SU-DHL-6 (cell line): ENCODE measurements around the gene DPP10.

Experiments
- H2AFZ ChIP-seq: fragments of 200-600 bp; sonication (generic); 2 replicates; pipeline ENCODE4 v1.6.1; 2014; ENCODE audit warnings: low read depth, mild to moderate bottlenecking, moderate library complexity, mixed read lengths, antibody characterized with exemption, low read length; ENCODE audit not compliant: severe bottlenecking
- H3F3A ChIP-seq: fragments of 200-600 bp; shearing (Covaris generic); 2 replicates; pipeline ENCODE4 v1.6.0; 2016; ENCODE audit warnings: antibody characterized with exemption, mild to moderate bottlenecking; ENCODE audit not compliant: insufficient read depth
- H3K27ac ChIP-seq: fragments of 200-600 bp; sonication (generic); 2 replicates; pipeline ENCODE4 v1.5.1; 2016; ENCODE audit warnings: low read depth, mild to moderate bottlenecking, low read length, moderate library complexity, mixed read lengths
- H3K27me3 ChIP-seq: fragments of 200-600 bp; sonication (generic), shearing (Covaris generic); 2 replicates; pipeline ENCODE4 v1.6.0; 2014; ENCODE audit warnings: mild to moderate bottlenecking, low read length
- H3K36me3 ChIP-seq: fragments of 200-600 bp; sonication (generic); 2 replicates; pipeline ENCODE4 v1.6.1; 2014; ENCODE audit warnings: mild to moderate bottlenecking, low read length, mixed read lengths
- H3K4me2 ChIP-seq: fragments of 300-600, 200-600 bp; shearing (Covaris generic), sonication (generic); 2 replicates; pipeline ENCODE4 v1.6.0; 2014; ENCODE audit warnings: low read length, low read depth, mild to moderate bottlenecking; ENCODE audit not compliant: poor library complexity, severe bottlenecking
- H3K4me3 ChIP-seq: fragments of 200-600 bp; sonication (generic); 2 replicates; pipeline ENCODE4 v1.5.1; 2014; ENCODE audit warnings: antibody characterized with exemption, low read length, mild to moderate bottlenecking, mixed read lengths; ENCODE audit not compliant: insufficient read depth, poor library complexity, severe bottlenecking
- H3K79me2 ChIP-seq: fragments of 200-600 bp; sonication (generic); 2 replicates; pipeline ENCODE4 v1.6.1; 2014; ENCODE audit warnings: mild to moderate bottlenecking, low read length, moderate library complexity; ENCODE audit not compliant: insufficient read depth
- H3K9ac ChIP-seq: fragments of 200-600 bp; sonication (generic); 2 replicates; pipeline ENCODE4 v1.7.0; 2014; ENCODE audit warnings: mild to moderate bottlenecking, low read length
- H3K9me2 ChIP-seq: fragments of 200-600 bp; sonication (generic); replicated peaks from 2 replicates; pipeline ENCODE4 v1.6.1; 2014; ENCODE audit warnings: low read length; ENCODE audit not compliant: insufficient read depth
- H3K9me3 ChIP-seq: fragments of 200-600 bp; sonication (generic); 2 replicates; pipeline ENCODE4 v1.6.1; 2014; ENCODE audit warnings: low read length, mixed read lengths; ENCODE audit not compliant: insufficient read depth
- H4K20me1 ChIP-seq: fragments of 200-600 bp; sonication (generic); 2 replicates; pipeline ENCODE4 v1.6.1; 2014; ENCODE audit warnings: low read depth, mild to moderate bottlenecking, antibody characterized with exemption, low read length, moderate library complexity, mixed read lengths
- CTCF ChIP-seq: fragments of 200-600 bp; sonication (generic); IDR thresholded peaks from one replicate; pipeline ENCODE4 v1.5.1; 2017; ENCODE audit warnings: antibody characterized with exemption, mild to moderate bottlenecking, low read length, moderate library complexity; ENCODE audit not compliant: insufficient read depth, poor library complexity, severe bottlenecking
- EZH2phosphoT487 ChIP-seq: fragments of 200-600 bp; sonication (generic), shearing (Covaris generic); conservative IDR thresholded peaks from 2 replicates; pipeline ENCODE4 v1.6.1; 2018; ENCODE audit warnings: mild to moderate bottlenecking, antibody characterized with exemption, low read length, moderate library complexity, mixed read lengths

The DPP10 gene

GRCh38 chr2:115327061-115327460 lies 884.6 kb downstream of the DPP10 start:
- no peak overlapping the region for H3K4me2 ChIP-seq
- no peak for TF ChIP-seq EZH2phosphoT487
- TF ChIP-seq CTCF = no peak
- H3K79me2 ChIP-seq = no peaks in the 10 kb centered on the region

GRCh38 chr2:115359550-115359949 lies 917.1 kb downstream of the DPP10 start:
- H2AFZ ChIP-seq = no peak overlapping the region
- TF ChIP-seq EZH2phosphoT487 = no peak
- no peak for TF ChIP-seq CTCF
- H3K9me2 ChIP-seq = no peaks in the 10 kb centered on the region
- H3K9ac ChIP-seq = no peak overlapping the region
- no peak overlapping the region for H3K4me3 ChIP-seq
- H3K27me3 ChIP-seq = no peaks in the 10 kb centered on the region
- H3K36me3 ChIP-seq = no peaks in the 10 kb centered on the region
- H3K79me2 ChIP-seq = no peaks in the 10 kb centered on the region
- H3K27ac ChIP-seq = no peak overlapping the region
- no peak overlapping the region for H3K4me2 ChIP-seq
- peaks cover 3% of the 10 kb centered on the region; the same call in 1 of the 2 replicates for H3K9me3 ChIP-seq
- no peaks in the 10 kb centered on the region for H3F3A ChIP-seq
- no peaks in the 10 kb centered on the region for H4K20me1 ChIP-seq

More at GRCh38 chr2:115327061-115327460, 884.6 kb downstream of the DPP10 start:
- H2AFZ ChIP-seq = no peak overlapping the region
- H3K4me3 ChIP-seq = no peak overlapping the region
- no peaks in the 10 kb centered on the region for H3K36me3 ChIP-seq
- H3K9ac ChIP-seq = no peak overlapping the region
- H3K9me3 ChIP-seq = no peaks in the 10 kb centered on the region
- H3K9me2 ChIP-seq = no peaks in the 10 kb centered on the region
- no peak overlapping the region for H3K27ac ChIP-seq
- no peaks in the 10 kb centered on the region for H4K20me1 ChIP-seq
- no peaks in the 10 kb centered on the region for H3K27me3 ChIP-seq
- H3F3A ChIP-seq = no peaks in the 10 kb centered on the region

GRCh38 chr2:115364093-115364492 lies 921.7 kb downstream of the DPP10 start:
- no peaks in the 10 kb centered on the region for H3K79me2 ChIP-seq
- H3K9me3 ChIP-seq = no peaks in the 10 kb centered on the region
- no peak overlapping the region for H2AFZ ChIP-seq
- no peak overlapping the region for H3K4me3 ChIP-seq
- H3K27me3 ChIP-seq = no peaks in the 10 kb centered on the region
- H3K36me3 ChIP-seq = no peaks in the 10 kb centered on the region
- H3K4me2 ChIP-seq = no peak overlapping the region
- H3K27ac ChIP-seq = no peak overlapping the region
- no peaks in the 10 kb centered on the region for H3F3A ChIP-seq
- no peaks in the 10 kb centered on the region for H4K20me1 ChIP-seq
- no peaks in the 10 kb centered on the region for H3K9me2 ChIP-seq
- no peak for TF ChIP-seq EZH2phosphoT487
- no peak for TF ChIP-seq CTCF
- no peak overlapping the region for H3K9ac ChIP-seq
